ENCODE measurements around the gene RHAG.
"Not testable (repeated sequence)": the region's sequence is repeated elsewhere in the genome, so short reads cannot be mapped to it uniquely, and the experiment has no call there.

RHAG gene

GRCh38 chr6:49636713-49637349 lies at the start of gene RHAG:
Gene RHAG (minus strand): TSS chr6:49636839. CDS start chr6:49636812, 27 bp downstream.
- no peak for DNase-seq
- intact Hi-C loops (cut with DNase I) = no loop called here

- intact Hi-C loops (cut with DNase I) = no loop called here
- DNase-seq = no peak
These were observed 40.1 kb upstream of the RHAG start for GRCh38 chr6:49676671-49677281.

- no peak for DNase-seq
- intact Hi-C loops (cut with DNase I) = no loop called here
These were observed 39.2 kb upstream of the RHAG start for GRCh38 chr6:49675816-49676215.

- DNase-seq = no peak
- intact Hi-C loops (cut with DNase I) = no loop called here
These were observed 31.5 kb upstream of the RHAG start for GRCh38 chr6:49668083-49668511.

GRCh38 chr6:49666930-49667757 lies 30.5 kb upstream of the RHAG start:
- intact Hi-C loops (cut with DNase I) = no loop called here
- DNase-seq = no peak

GRCh38 chr6:49666480-49666879 lies 29.8 kb upstream of the RHAG start:
- DNase-seq = no peak
- intact Hi-C loops (cut with DNase I) = no loop called here

GRCh38 chr6:49664817-49665216 lies 28.2 kb upstream of the RHAG start:
- intact Hi-C loops (cut with DNase I) = no loop called here
- no peak for DNase-seq

GRCh38 chr6:49664054-49664453 lies 27.4 kb upstream of the RHAG start:
- intact Hi-C loops (cut with DNase I); DNase-seq: not testable (repeated sequence)

GRCh38 chr6:49662892-49663261 lies 26.2 kb upstream of the RHAG start:
- intact Hi-C loops (cut with DNase I) = no loop called here
- no peak for DNase-seq

- intact Hi-C loops (cut with DNase I) = no loop called here
These were observed 25.7 kb upstream of the RHAG start for GRCh38 chr6:49662231-49662891.

GRCh38 chr6:49653942-49654341 lies 17.3 kb upstream of the RHAG start:
- intact Hi-C loops (cut with DNase I) = no loop called here
- DNase-seq = no peak

More at GRCh38 chr6:49662231-49662891, 25.7 kb upstream of the RHAG start:
- no peak for DNase-seq

- intact Hi-C loops (cut with DNase I) = no loop called here
- DNase-seq = no peak
These were observed 16.8 kb upstream of the RHAG start for GRCh38 chr6:49653438-49653837.

GRCh38 chr6:49651239-49651638 lies 14.6 kb upstream of the RHAG start:
- DNase-seq = no peak
- intact Hi-C loops (cut with DNase I) = no loop called here

GRCh38 chr6:49649988-49650387 lies 13.3 kb upstream of the RHAG start:
- no peak for DNase-seq
- intact Hi-C loops (cut with DNase I) = no loop called here

GRCh38 chr6:49648036-49648435 lies 11.4 kb upstream of the RHAG start:
- intact Hi-C loops (cut with DNase I) = no loop called here
- DNase-seq = no peak

- DNase-seq = no peak
These were observed 10.8 kb upstream of the RHAG start for GRCh38 chr6:49647476-49647875.

GRCh38 chr6:49646942-49647341 lies 10.3 kb upstream of the RHAG start:
- DNase-seq = no peak
- intact Hi-C loops (cut with DNase I) = no loop called here

More at GRCh38 chr6:49647476-49647875, 10.8 kb upstream of the RHAG start:
- intact Hi-C loops (cut with DNase I) = no loop called here

GRCh38 chr6:49646130-49646824 lies 9.6 kb upstream of the RHAG start:
- no peak for DNase-seq
- intact Hi-C loops (cut with DNase I) = no loop called here

- intact Hi-C loops (cut with DNase I) = no loop called here
- no peak for DNase-seq
These were observed 8.5 kb upstream of the RHAG start for GRCh38 chr6:49645139-49645538.
